GM12892 (cell line): ENCODE results near the gene SLC39A1.
"Not testable (repeated sequence)": the region's sequence is repeated elsewhere in the genome, so short reads cannot be mapped to it uniquely, and the experiment has no call there.

Experiments
- POLR2A ChIP-seq: IDR thresholded peaks from 2 replicates; pipeline ENCODE4 v1.6.1; 2011; ENCODE audit warnings: low read depth, low read length, control low read depth
- POLR2AphosphoS5 ChIP-seq: IDR thresholded peaks from 2 replicates; pipeline ENCODE4 v1.6.1; 2011; ENCODE audit warnings: low read depth, low read length, control low read depth

- TF ChIP-seq POLR2AphosphoS5, POLR2A: not testable (repeated sequence)
These were observed 18.4 kb upstream of the SLC39A1 start for GRCh38 chr1:153981735-153982134.
